Left lung (tissue), 10 donors: ENCODE results near the gene GPR156. TPM values are rescaled to one million over a fixed set of nuclear protein-coding genes. Genes with fewer than 3 reads are reported as not detected.

Source experiments
- ATAC-seq: fragments of 200-7000 bp; cut with Tn5 transposase; one replicate; pipeline ENCODE4 v1.9.1; 2020; ENCODE audit warnings: moderate library complexity
- DNase-seq, 4 donors: peaks; one replicate each; pipeline ENCODE4 v3.0.0-alpha.2; 2013 to 2020
- H3K27ac ChIP-seq, 2 donors: fragments of 200-600 bp; sonication (generic) in 1 of 2; one replicate each; pipeline versions ENCODE4 v1.5.0 to v1.8.0; 2020 to 2021
- H3K27me3 ChIP-seq, 2 donors: fragments of 200-600 bp; sonication (generic) in 1 of 2; one replicate each; pipeline versions ENCODE4 v1.5.0 to v1.8.0; 2020 to 2021
- H3K36me3 ChIP-seq, 2 donors: fragments of 200-600 bp; sonication (generic) in 1 of 2; one replicate each; pipeline versions ENCODE4 v1.5.0 to v1.8.0; 2020 to 2021
- H3K4me1 ChIP-seq, 2 donors: fragments of 200-600 bp; one replicate each; pipeline ENCODE4 v1.8.0; 2021
- H3K4me3 ChIP-seq, 2 donors: fragments of 200-600 bp; sonication (generic) in 1 of 2; one replicate each; pipeline versions ENCODE4 v1.5.0 to v1.8.0; 2020 to 2021; ENCODE audit warnings: mild to moderate bottlenecking in 1 of 2
- H3K9me3 ChIP-seq, 2 donors: fragments of 200-600 bp; sonication (generic) in 1 of 2; one replicate each; pipeline versions ENCODE4 v1.5.0 to v1.8.0; 2020 to 2021
- intact Hi-C, 2 donors: fragments of 100-400 bp; cut with DNase I; formaldehyde crosslinking; loops; one replicate each; pipeline versions ENCODE4 v1.11.2 to v1.14.2; 2022
- polyA plus RNA-seq, 6 donors: library from polyadenylated mRNA; unstranded; fragments of 120-200 nt; gene quantifications; one replicate each; pipeline ENCODE4 v1.2.1, GENCODE V29; 2013; ENCODE audit not compliant: insufficient read length in 6 of 6
- total RNA-seq, 2 donors: library from RNA; stranded (reverse); fragmentation: NEBNext Ultra II Directional; extraction: Animal tissue kit (Norgen Biotek cat#: 25700); gene quantifications; one replicate each; pipeline ENCODE4 v1.2.1, GENCODE V29; 2021
- TF ChIP-seq, protein P1 (sequence below), 2 donors: fragments of 200-600 bp; sonication (generic) in 1 of 2; IDR thresholded peaks; one replicate each; pipeline versions ENCODE4 v1.5.0 to v1.8.0; 2021; ENCODE audit warnings: antibody characterized with exemption in 2 of 2
- donor health status: DM: no; HTN: yes; CAD: no.
- donor health status: DM: no; HTN: no; CAD: no.

The GPR156 gene
- total and polyA plus RNA-seq, 8 donors, result 0.34 to 3.2 (median 2.0) TPM

DNA sequence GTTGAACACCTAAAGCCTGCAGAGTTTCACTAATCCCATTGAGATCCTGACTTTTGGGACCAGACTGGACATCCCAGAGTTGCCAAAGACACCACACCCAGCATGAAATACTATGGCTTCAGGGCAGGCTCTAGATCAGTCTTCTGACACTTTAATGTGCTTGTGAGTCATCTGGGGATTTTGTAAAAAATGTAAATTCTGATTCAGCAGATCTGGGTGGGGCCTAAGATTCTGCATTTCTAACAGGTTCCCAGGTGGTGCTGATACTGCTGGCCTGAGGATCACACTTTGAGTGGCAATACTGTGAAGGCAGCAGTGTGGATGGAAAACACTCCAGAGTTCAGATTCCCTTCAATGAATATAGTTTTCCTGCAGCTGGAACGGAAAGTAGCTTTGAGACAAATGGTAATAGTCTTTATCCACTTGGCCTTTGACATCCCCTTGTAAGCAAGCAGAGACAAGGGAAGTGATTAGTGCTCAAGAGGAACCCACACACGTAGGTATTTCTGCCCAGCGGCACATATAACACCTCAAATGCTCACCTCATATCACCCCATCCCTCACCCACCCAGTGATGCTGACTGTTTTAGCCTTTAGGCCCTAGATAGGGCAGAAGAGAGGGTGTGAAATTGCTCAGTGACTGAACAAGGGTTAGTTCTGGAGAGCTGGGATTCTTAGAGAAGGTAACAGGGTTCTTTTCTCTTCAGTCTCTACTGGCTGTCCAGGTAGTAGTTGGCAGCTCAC, 139.3 kb downstream of the GPR156 start:
- no peak overlapping the region for H3K4me3 ChIP-seq
- H3K27me3 ChIP-seq, result no peaks in the 10 kb centered on the region
- DNase-seq, result no peak
- H3K4me1 ChIP-seq, result peaks cover 0 to 29% of the 10 kb centered on the region in 2 donors
- H3K27ac ChIP-seq, result no peak overlapping the region
- intact Hi-C loops, result no loop called here
- TF ChIP-seq, protein P1, sequence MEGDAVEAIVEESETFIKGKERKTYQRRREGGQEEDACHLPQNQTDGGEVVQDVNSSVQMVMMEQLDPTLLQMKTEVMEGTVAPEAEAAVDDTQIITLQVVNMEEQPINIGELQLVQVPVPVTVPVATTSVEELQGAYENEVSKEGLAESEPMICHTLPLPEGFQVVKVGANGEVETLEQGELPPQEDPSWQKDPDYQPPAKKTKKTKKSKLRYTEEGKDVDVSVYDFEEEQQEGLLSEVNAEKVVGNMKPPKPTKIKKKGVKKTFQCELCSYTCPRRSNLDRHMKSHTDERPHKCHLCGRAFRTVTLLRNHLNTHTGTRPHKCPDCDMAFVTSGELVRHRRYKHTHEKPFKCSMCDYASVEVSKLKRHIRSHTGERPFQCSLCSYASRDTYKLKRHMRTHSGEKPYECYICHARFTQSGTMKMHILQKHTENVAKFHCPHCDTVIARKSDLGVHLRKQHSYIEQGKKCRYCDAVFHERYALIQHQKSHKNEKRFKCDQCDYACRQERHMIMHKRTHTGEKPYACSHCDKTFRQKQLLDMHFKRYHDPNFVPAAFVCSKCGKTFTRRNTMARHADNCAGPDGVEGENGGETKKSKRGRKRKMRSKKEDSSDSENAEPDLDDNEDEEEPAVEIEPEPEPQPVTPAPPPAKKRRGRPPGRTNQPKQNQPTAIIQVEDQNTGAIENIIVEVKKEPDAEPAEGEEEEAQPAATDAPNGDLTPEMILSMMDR (IDR thresholded peaks at IDR 0.05), result no peak
- H3K9me3 ChIP-seq, result no peaks in the 10 kb centered on the region
- ATAC-seq, result peak; percentile 29
- no peaks in the 10 kb centered on the region for H3K36me3 ChIP-seq

DNA sequence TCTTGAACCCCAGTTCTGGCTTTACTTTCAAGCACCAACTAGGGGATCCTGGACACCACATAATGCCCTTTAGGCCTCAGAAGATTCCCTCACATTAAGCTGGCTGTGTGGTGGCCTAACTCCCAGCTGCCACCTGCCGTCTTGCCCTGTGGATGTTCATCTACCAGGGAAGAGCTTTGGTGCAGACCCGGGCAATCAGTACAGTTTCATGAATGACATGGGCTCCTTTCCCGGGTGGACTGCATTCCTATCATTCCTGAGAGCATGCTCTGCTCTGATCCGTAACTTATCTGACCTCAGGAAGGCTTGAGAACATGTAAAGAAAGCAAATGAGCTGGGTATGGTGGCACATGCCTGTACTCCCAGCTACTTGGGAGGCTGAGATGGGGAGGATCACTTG, 140.8 kb downstream of the GPR156 start:
- ATAC-seq (peak; percentile 39), DNase-seq (no peak)
- intact Hi-C loops, result no loop called here
- H3K9me3 ChIP-seq, result no peaks in the 10 kb centered on the region
- H3K4me1 ChIP-seq, result peaks cover 0 to 29% of the 10 kb centered on the region in 2 donors
- H3K36me3 ChIP-seq, result no peaks in the 10 kb centered on the region
- H3K4me3 ChIP-seq, result no peak overlapping the region
- H3K27ac ChIP-seq, result no peak overlapping the region
- TF ChIP-seq, protein P1 (IDR thresholded peaks at IDR 0.05), result no peak
- no peaks in the 10 kb centered on the region for H3K27me3 ChIP-seq

DNA sequence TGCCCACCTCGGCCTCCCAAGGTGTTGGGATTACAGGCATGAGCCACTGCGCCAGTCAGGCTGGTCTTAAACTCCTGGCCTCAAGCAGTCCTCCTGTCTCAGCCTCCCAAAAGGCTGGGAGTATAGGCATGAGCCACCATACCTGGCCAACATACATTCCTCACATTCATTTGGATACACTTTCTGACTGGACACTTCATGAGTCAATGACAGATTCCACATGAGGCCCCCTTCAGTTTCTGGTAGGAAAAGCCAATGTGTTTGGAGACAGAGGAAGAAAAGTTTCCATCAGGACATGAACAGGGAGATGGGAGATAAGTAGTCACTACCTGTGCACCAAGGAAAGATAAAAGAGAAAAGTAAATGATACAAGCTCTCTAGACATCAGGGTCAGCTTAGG, 141.3 kb downstream of the GPR156 start:
- ATAC-seq (no peak), DNase-seq (no peak)
- Histone ChIP-seq H3K27me3 (no peaks in the 10 kb centered on the region), H3K4me3 (no peak overlapping the region), H3K27ac (no peak overlapping the region), H3K9me3 (no peaks in the 10 kb centered on the region), H3K36me3 (no peaks in the 10 kb centered on the region), H3K4me1 (peaks cover 0 to 27% of the 10 kb centered on the region in 2 donors)
- intact Hi-C loops, result no loop called here
- TF ChIP-seq, protein P1 (IDR thresholded peaks at IDR 0.05), result no peak

DNA sequence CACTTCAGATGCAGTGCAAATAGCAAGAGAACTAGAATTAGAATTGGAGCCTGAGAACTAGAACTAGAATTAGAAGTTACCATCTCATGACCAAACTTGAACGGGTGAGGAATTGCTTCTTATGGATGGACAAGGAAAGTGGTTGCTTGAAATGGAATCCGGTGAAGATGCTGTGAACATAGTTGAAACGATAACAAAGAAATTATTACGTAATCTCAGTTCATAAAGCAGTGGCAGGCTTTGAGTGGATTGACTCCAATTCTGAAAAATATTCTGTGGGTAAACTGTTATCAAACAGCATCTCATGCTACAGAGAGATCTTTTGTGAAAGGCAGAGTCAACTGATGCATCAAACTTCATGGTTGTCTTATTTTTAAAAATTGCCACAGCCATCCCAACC, 142.8 kb downstream of the GPR156 start:
- Histone ChIP-seq H3K9me3 (no peaks in the 10 kb centered on the region), H3K4me1 (peaks cover 0 to 12% of the 10 kb centered on the region in 2 donors), H3K4me3 (no peak overlapping the region), H3K27me3 (no peaks in the 10 kb centered on the region), H3K27ac (no peak overlapping the region), H3K36me3 (no peaks in the 10 kb centered on the region)
- intact Hi-C loops, result no loop called here
- ATAC-seq (no peak), DNase-seq (no peak)
- TF ChIP-seq, protein P1 (IDR thresholded peaks at IDR 0.05), result no peak

DNA sequence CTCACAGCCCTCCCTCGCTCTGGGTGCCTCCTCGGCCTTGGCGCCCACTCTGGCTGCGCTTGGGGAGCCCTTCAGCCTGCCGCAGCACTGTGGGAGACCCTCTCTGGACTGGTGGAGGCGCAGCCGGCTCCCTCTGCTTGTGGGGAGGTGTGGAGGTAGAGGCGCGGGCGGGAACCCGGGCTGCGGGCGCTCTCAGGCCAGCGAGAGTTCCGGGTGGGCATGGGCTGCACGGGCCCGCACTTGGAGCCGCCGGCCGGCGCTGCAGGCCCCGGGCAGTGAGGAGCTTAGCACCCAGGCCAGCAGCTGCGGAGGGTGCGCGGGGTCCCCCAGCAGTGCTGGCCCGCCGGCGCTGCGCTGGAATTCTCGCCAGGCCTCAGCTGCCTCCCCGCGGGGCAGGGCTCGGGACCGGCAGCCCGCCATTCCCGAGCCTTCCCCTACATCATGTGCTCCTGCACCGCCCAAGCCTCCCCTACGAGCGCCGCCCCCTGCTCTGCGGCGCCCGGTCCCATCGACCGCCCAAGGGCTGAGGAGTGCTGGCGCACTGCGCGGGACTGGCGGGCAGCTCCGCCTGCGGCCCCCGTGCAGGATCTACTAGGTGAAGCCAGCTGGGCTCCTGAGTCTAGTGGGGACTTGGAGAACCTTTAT, 144.8 kb downstream of the GPR156 start:
- Histone ChIP-seq H3K4me3 (no peak overlapping the region), H3K9me3 (no peaks in the 10 kb centered on the region), H3K4me1 (peaks cover 0 to 2% of the 10 kb centered on the region in 2 donors), H3K27me3 (no peaks in the 10 kb centered on the region), H3K27ac (no peak overlapping the region), H3K36me3 (no peaks in the 10 kb centered on the region)
- DNase-seq, result peak in 1 of 4 donors; percentile 73
- intact Hi-C loops, result no loop called here
- no peak for ATAC-seq
- TF ChIP-seq, protein P1 (IDR thresholded peaks at IDR 0.05), result no peak
